ENCODE data around the gene RAB5B. TPM values are rescaled to one million over a fixed set of nuclear protein-coding genes. Genes with fewer than 3 reads are reported as not detected.

RAB5B gene
- total and polyA plus RNA-seq, 2 experiments from 2014 or later = 58.6 to 66.6 TPM

DNA sequence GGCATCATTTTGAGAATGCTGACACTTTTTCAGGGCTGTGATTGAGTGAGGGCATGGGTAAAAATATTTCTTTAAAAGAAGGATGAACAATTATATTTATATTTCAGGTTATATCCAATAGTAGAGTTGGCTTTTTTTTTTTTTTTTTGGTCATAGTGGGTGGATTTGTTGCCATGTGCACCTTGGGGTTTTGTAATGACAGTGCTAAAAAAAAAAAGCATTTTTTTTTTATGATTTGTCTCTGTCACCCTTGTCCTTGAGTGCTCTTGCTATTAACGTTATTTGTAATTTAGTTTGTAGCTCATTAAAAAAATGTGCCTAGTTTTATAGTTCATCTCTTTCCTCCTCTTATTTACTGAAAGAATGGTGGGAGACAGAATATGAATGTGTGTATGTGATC lies 1.4 kb upstream of the RAB5B start:
- H3K9me3 ChIP-seq (ENCODE audit: low read depth) = no peaks in the 10 kb centered on the region
- TF ChIP-seq EZH2phosphoT487 (IDR thresholded peaks at IDR 0.05; ENCODE audit: insufficient read depth, low read depth) (no peak), EZH2 (IDR thresholded peaks at IDR 0.05; ENCODE audit: insufficient read depth, poor library complexity, severe bottlenecking) (no peak)
- H4K20me1 ChIP-seq (ENCODE audit: insufficient read depth) = no peaks in the 10 kb centered on the region
- WGBS, 2 experiments (ENCODE audit: low coverage in 1 of 2, low lambda C conversion rate in 2 of 2, missing lambda C conversion rate in 2 of 2) = 0 to 7% methylated on average over 1 of the region's 1 CpG
- peak overlapping the region; percentile 94 for H3K9ac ChIP-seq
- H3K4me1 ChIP-seq (ENCODE audit: insufficient read depth) = peaks cover 17% of the 10 kb centered on the region
- peak overlapping the region; percentile 96 for H3K27ac ChIP-seq
- in situ Hi-C loops (cut with MboI) = no loop called here
- H3K4me2 ChIP-seq (ENCODE audit: unreplicated experiment) = peak overlapping the region; percentile 97
- no peaks in the 10 kb centered on the region for H3K9me2 ChIP-seq (ENCODE audit: insufficient read depth)
- peaks cover 53% of the 10 kb centered on the region for H3K79me2 ChIP-seq (ENCODE audit: insufficient read depth)
- H3K4me3 ChIP-seq = peak overlapping the region; percentile 87
- H3K36me3 ChIP-seq (ENCODE audit: low read depth) = 0 out of 2 replicates have a peak, but pooled peaks cover 3% of the 10 kb centered on the region
- DNase-seq = peak; percentile 19
- peak overlapping the region; percentile 81 for H2AFZ ChIP-seq
- peaks cover 27% of the 10 kb centered on the region for H3F3A ChIP-seq (ENCODE audit: insufficient read depth)
- H3K27me3 ChIP-seq (replicated peaks; ENCODE audit: insufficient read depth) = no peaks in the 10 kb centered on the region

DNA sequence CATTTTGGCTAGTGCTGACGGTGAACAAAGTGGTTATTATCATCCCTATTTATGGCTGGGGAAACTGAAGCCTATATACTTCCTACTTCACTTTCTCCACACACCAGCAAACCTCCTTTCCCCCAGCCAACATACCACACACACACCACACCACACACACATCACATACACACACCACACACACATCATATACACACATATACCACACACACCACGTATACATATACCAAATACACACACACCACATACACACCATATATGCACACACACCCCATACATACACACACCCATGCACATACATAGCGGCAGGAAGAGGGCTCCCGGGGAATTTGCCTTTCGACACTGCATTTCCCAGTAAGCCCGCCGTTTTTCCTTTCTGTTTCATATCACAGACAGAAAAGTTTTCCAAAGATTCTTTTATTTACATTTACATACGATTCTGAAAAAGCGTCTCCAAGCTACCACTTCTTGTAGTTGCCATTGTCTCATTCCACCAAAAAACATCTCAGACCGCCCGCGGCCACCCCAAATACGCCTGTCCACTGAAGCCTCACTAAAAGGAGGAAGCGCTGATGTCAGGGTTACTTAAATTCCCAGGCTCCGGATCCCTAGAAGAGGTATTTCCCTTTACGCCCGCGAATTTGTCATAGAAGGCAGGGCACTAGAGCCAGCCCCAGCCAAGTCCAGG lies 823 bp upstream of the RAB5B start:
- peak overlapping the region; percentile 94 for H3K9ac ChIP-seq
- H3K27me3 ChIP-seq (replicated peaks; ENCODE audit: insufficient read depth) = no peaks in the 10 kb centered on the region
- H3K4me3 ChIP-seq = peak overlapping the region; percentile 87
- 1 to 2% methylated on average over 18 of the region's 18 CpGs for WGBS, 2 experiments (ENCODE audit: low coverage in 1 of 2, low lambda C conversion rate in 2 of 2, missing lambda C conversion rate in 2 of 2)
- in situ Hi-C loops (cut with MboI) = no loop called here
- 0 out of 2 replicates have a peak, but pooled peaks cover 3% of the 10 kb centered on the region for H3K36me3 ChIP-seq (ENCODE audit: low read depth)
- H3K27ac ChIP-seq = peak overlapping the region; percentile 96
- H3K4me2 ChIP-seq (ENCODE audit: unreplicated experiment) = peak overlapping the region; percentile 97
- no peak for TF ChIP-seq EZH2phosphoT487 (IDR thresholded peaks at IDR 0.05; ENCODE audit: insufficient read depth, low read depth)
- H3K9me3 ChIP-seq (ENCODE audit: low read depth) = no peaks in the 10 kb centered on the region
- no peak for DNase-seq
- peaks cover 27% of the 10 kb centered on the region for H3F3A ChIP-seq (ENCODE audit: insufficient read depth)
- peaks cover 17% of the 10 kb centered on the region for H3K4me1 ChIP-seq (ENCODE audit: insufficient read depth)
- H4K20me1 ChIP-seq (ENCODE audit: insufficient read depth) = no peaks in the 10 kb centered on the region
- H3K9me2 ChIP-seq (ENCODE audit: insufficient read depth) = no peaks in the 10 kb centered on the region
- H2AFZ ChIP-seq = peak overlapping the region; percentile 81
- peaks cover 53% of the 10 kb centered on the region for H3K79me2 ChIP-seq (ENCODE audit: insufficient read depth)

DNA sequence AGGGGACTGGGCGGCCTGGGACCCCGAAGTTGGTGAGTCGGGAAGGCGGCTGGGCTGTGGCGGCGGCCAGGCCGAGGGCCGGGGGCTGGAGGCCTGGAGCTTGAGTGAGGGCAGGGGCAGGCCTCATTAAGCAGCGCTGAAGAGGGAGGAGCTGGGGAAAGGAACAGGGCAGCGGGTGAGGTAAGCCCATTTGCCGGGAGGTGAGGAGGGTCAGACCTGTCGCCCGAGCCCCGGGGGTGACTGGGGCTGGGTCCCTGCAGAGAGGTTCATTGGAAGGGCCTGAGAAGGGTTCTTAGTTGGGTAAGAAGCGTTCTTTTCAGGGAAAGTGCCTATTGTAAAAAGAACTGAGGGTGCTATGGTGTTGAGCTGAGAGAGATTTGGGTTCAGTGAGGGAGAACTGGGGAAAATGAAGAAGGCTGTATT lies 441 bp downstream of the RAB5B start:
- no peaks in the 10 kb centered on the region for H3K9me3 ChIP-seq (ENCODE audit: low read depth)
- in situ Hi-C loops (cut with MboI) = no loop called here
- WGBS, 2 experiments (ENCODE audit: low coverage in 1 of 2, low lambda C conversion rate in 2 of 2, missing lambda C conversion rate in 2 of 2) = 0 to 1% methylated on average over 10 to 15 of the region's 15 CpGs
- peak; percentile 73 for DNase-seq
- H3K36me3 ChIP-seq (ENCODE audit: low read depth) = 0 out of 2 replicates have a peak, but pooled peaks cover 3% of the 10 kb centered on the region
- H3K4me2 ChIP-seq (ENCODE audit: unreplicated experiment) = peak overlapping the region; percentile 99
- TF ChIP-seq EZH2 (IDR thresholded peaks at IDR 0.05; ENCODE audit: insufficient read depth, poor library complexity, severe bottlenecking) = no peak
- TF ChIP-seq EZH2phosphoT487 (IDR thresholded peaks at IDR 0.05; ENCODE audit: insufficient read depth, low read depth) = no peak
- H3K79me2 ChIP-seq (ENCODE audit: insufficient read depth) = peaks cover 55% of the 10 kb centered on the region
- peak overlapping the region; percentile 97 for H3K4me3 ChIP-seq
- H3K9me2 ChIP-seq (ENCODE audit: insufficient read depth) = no peaks in the 10 kb centered on the region
- H4K20me1 ChIP-seq (ENCODE audit: insufficient read depth) = no peaks in the 10 kb centered on the region
- no peaks in the 10 kb centered on the region for H3K27me3 ChIP-seq (replicated peaks; ENCODE audit: insufficient read depth)
- peaks cover 27% of the 10 kb centered on the region for H3F3A ChIP-seq (ENCODE audit: insufficient read depth)
- H2AFZ ChIP-seq = peak overlapping the region; percentile 89
- H3K9ac ChIP-seq = peak overlapping the region; percentile 99
- peak overlapping the region; percentile 84 for H3K27ac ChIP-seq
- peaks cover 17% of the 10 kb centered on the region for H3K4me1 ChIP-seq (ENCODE audit: insufficient read depth)

DNA sequence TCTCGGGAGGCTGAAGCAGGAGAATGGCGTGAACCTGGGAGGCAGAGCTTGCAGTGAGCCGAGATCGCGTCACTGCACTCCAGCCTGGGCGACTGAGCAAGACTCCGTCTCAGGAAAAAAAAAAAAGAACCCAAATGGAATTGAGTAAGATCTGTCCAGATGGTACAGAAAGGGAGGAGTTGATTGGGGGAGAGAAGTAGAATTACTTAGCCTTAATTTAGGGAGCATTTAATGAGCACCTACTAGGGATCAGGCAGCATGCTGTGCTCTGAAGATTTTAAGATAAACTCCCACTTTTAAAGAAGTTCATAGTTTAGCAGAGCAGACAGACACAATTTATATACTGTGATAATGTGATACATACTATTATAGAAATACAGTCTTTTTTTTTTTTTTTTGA lies 4.5 kb downstream of the RAB5B start:
- Histone ChIP-seq H3K79me2 (ENCODE audit: insufficient read depth) (peaks cover 94% of the 10 kb centered on the region), H3K9me2 (ENCODE audit: insufficient read depth) (no peaks in the 10 kb centered on the region), H3K36me3 (ENCODE audit: low read depth) (0 out of 2 replicates have a peak, but pooled peaks cover 3% of the 10 kb centered on the region), H3K4me3 (no peak overlapping the region), H2AFZ (no peak overlapping the region), H3K27me3 (replicated peaks; ENCODE audit: insufficient read depth) (no peaks in the 10 kb centered on the region), H3K27ac (no peak overlapping the region), H3K9ac (no peak overlapping the region), H3K4me1 (ENCODE audit: insufficient read depth) (peaks cover 13% of the 10 kb centered on the region), H3F3A (ENCODE audit: insufficient read depth) (0 out of 2 replicates have a peak, but pooled peaks cover 4% of the 10 kb centered on the region), H3K4me2 (ENCODE audit: unreplicated experiment) (no peak overlapping the region), H3K9me3 (ENCODE audit: low read depth) (no peaks in the 10 kb centered on the region), H4K20me1 (ENCODE audit: insufficient read depth) (peaks cover 4% of the 10 kb centered on the region; the same call in 1 of the 2 replicates)
- WGBS, 2 experiments (ENCODE audit: low coverage in 1 of 2, low lambda C conversion rate in 2 of 2, missing lambda C conversion rate in 2 of 2) = 72 to 87% methylated on average over 6 to 7 of the region's 7 CpGs
- DNase-seq = no peak
- TF ChIP-seq EZH2 (IDR thresholded peaks at IDR 0.05; ENCODE audit: insufficient read depth, poor library complexity, severe bottlenecking) (no peak), EZH2phosphoT487 (IDR thresholded peaks at IDR 0.05; ENCODE audit: insufficient read depth, low read depth) (no peak)
- in situ Hi-C loops (cut with MboI) = no loop called here

Data from GM23248 (cell line).